ENCODE data around the gene SPC25.

The SPC25 gene

GRCh38 chr2:168841445-168841844 lies 48.8 kb downstream of the SPC25 start:
- TF ChIP-seq CTCF (IDR thresholded peaks at IDR 0.05; ENCODE audit: low read depth, low read length), result no peak
- no peak overlapping the region for H3K4me3 ChIP-seq (ENCODE audit: low read depth, low read length)

GRCh38 chr2:168835969-168836368 lies 54.3 kb downstream of the SPC25 start:
- no peak for TF ChIP-seq CTCF (IDR thresholded peaks at IDR 0.05; ENCODE audit: low read depth, low read length)
- no peak overlapping the region for H3K4me3 ChIP-seq (ENCODE audit: low read depth, low read length)

- no peak overlapping the region for H3K4me3 ChIP-seq (ENCODE audit: low read depth, low read length)
- no peak for TF ChIP-seq CTCF (IDR thresholded peaks at IDR 0.05; ENCODE audit: low read depth, low read length)
Observed at GRCh38 chr2:168831662-168832061, 58.6 kb downstream of the SPC25 start.

- no peak overlapping the region for H3K4me3 ChIP-seq (ENCODE audit: low read depth, low read length)
- no peak for TF ChIP-seq CTCF (IDR thresholded peaks at IDR 0.05; ENCODE audit: low read depth, low read length)
Observed at GRCh38 chr2:168830958-168831357, 59.3 kb downstream of the SPC25 start.

- TF ChIP-seq CTCF (IDR thresholded peaks at IDR 0.05; ENCODE audit: low read depth, low read length), result no peak
- H3K4me3 ChIP-seq (ENCODE audit: low read depth, low read length), result no peak overlapping the region
Observed at GRCh38 chr2:168825126-168825525, 65.1 kb downstream of the SPC25 start.

GRCh38 chr2:168821992-168822391 lies 68.2 kb downstream of the SPC25 start:
- H3K4me3 ChIP-seq (ENCODE audit: low read depth, low read length), result no peak overlapping the region
- no peak for TF ChIP-seq CTCF (IDR thresholded peaks at IDR 0.05; ENCODE audit: low read depth, low read length)

- H3K4me3 ChIP-seq (ENCODE audit: low read depth, low read length), result no peak overlapping the region
- no peak for TF ChIP-seq CTCF (IDR thresholded peaks at IDR 0.05; ENCODE audit: low read depth, low read length)
Observed at GRCh38 chr2:168821577-168821976, 68.7 kb downstream of the SPC25 start.
